Endometrial microvascular endothelial cells (primary cell): ENCODE data around the gene SH3GLB1. TPM values are rescaled to one million over a fixed set of nuclear protein-coding genes. Genes with fewer than 3 reads are reported as not detected.

Experiments used
- in situ Hi-C: cut with HindIII; loops from 2 replicates; pipeline ENCODE4 v1.10.0; 2017; ENCODE audit warnings: low sequenced_read_pairs, low pct_unique_long_range_greater_than_20kb; ENCODE audit errors: inconsistent ontology term
- total RNA-seq: library from RNA; depleted of rRNA; stranded (reverse); fragments of >200 nt; gene quantifications from one replicate; pipeline ENCODE4 v1.2.3, GENCODE V29; 2015; ENCODE audit errors: inconsistent ontology term

Gene SH3GLB1
- total RNA-seq, 1 donor from 2014 or later: 53.1 TPM

GRCh38 chr1:86714561-86715244 is 10.3 kb downstream of the SH3GLB1 start:
- in situ Hi-C loops: loop anchor here (25.0 kb wide), 1 partner anchor 327 kb away; the partner anchor contains the start of gene ODF2L

GRCh38 chr1:86718786-86719185 is 14.4 kb downstream of the SH3GLB1 start:
- in situ Hi-C loops: loop anchor here (25.0 kb wide), 1 partner anchor 331 kb away; the partner anchor contains the start of gene ODF2L

GRCh38 chr1:86731416-86731815 is 27.0 kb downstream of the SH3GLB1 start:
- in situ Hi-C loops: loop anchor here (25.0 kb wide), 1 partner anchor 181 kb away; the partner anchor contains the start of genes HS2ST1 and SELENOF

DNA sequence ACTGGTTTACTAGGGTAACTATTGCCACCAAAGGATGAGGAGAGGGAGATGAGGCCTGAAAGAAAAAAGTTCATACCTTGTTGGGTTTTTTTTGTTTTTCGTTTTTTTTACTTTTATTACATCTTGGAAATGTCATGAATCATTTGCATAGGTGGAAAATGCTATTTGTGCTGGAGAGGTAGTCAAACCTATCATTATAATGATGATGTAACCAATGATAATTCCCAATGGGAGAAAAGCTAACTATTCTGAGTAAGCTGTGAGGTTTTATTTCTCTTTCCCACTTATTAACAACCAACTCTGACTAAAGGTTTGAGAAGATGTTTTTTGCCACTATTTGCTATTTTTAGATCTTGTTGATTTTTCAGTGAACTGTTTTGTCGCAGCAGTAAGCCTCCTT is 29.0 kb downstream of the SH3GLB1 start:
- in situ Hi-C loops: loop anchor here (25.0 kb wide), 1 partner anchor 179 kb away; the partner anchor contains the start of genes HS2ST1 and SELENOF

- in situ Hi-C loops: loop anchor here (25.0 kb wide), 1 partner anchor 172 kb away; the partner anchor contains the start of genes HS2ST1 and SELENOF
Measured at GRCh38 chr1:86739648-86740509, 35.5 kb downstream of the SH3GLB1 start.

GRCh38 chr1:86741947-86742572 is 37.7 kb downstream of the SH3GLB1 start:
- in situ Hi-C loops: loop anchor here (25.0 kb wide), 1 partner anchor 170 kb away; the partner anchor contains the start of genes HS2ST1 and SELENOF

DNA sequence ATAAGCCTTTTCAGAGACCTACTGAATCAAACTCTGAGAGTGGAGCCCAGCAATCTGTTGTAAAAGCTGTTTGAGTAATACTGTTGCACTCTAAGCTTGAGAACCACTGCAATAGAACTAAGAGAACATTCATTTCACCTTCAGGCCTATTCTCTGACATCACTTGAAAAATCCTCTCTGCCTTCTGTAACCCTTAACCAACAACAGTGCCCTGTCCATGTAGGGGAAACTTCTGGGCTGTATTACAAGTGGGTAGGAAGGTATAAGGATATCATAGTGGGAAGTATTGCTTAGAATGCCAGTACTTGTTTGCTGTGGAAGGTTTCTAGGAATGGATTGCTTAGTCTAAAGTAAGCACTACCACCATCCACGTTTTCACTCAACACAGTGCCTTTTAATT is 42.9 kb downstream of the SH3GLB1 start:
- in situ Hi-C loops: loop anchor here (25.0 kb wide), 1 partner anchor 165 kb away; the partner anchor contains the start of genes HS2ST1 and SELENOF

- in situ Hi-C loops: loop anchor here (25.0 kb wide), 1 partner anchor 164 kb away; the partner anchor contains the start of genes HS2ST1 and SELENOF
Measured at GRCh38 chr1:86748622-86749373, 44.4 kb downstream of the SH3GLB1 start.

- in situ Hi-C loops: no loop called here
Measured at GRCh38 chr1:86750076-86750475, 45.7 kb downstream of the SH3GLB1 start.

DNA sequence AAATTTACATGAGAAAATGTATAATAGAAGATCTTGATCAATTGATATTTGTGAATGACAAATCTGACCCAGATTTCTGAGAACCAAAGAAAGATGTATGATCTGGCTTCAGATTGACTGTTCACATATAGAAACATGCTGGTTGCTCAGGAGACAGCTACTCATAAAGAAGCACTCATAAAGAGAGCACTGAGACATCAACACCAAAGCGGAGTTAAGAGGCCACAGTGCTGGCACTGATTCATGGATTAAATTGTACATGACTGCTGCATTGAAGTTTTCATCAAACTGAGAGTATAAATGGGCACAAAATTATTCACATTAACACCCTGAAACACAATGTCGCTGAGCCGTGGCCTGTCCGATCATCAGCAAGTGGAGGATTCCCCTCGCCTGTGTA is 46.2 kb downstream of the SH3GLB1 start:
- in situ Hi-C loops: no loop called here

DNA sequence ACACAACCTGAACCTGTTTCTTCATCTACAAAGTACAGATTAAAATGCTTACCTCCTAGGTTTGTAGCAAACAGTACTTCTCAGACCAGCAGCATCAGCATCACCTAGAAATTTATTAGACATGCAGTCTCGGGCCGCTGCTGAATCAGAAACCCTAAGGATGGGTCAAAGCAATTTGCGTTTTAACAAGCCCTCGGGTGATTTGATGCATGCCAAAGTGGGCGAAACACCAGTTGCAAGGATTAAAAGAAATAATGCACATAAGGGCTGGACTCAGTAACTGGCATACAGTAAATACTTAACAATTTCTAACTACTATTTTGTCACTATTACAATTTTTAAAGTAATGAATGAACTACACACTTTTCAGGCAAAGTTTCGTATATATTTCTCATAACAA is 47.5 kb downstream of the SH3GLB1 start:
- in situ Hi-C loops: no loop called here

GRCh38 chr1:86753700-86754099 is 49.3 kb downstream of the SH3GLB1 start:
- in situ Hi-C loops: no loop called here

DNA sequence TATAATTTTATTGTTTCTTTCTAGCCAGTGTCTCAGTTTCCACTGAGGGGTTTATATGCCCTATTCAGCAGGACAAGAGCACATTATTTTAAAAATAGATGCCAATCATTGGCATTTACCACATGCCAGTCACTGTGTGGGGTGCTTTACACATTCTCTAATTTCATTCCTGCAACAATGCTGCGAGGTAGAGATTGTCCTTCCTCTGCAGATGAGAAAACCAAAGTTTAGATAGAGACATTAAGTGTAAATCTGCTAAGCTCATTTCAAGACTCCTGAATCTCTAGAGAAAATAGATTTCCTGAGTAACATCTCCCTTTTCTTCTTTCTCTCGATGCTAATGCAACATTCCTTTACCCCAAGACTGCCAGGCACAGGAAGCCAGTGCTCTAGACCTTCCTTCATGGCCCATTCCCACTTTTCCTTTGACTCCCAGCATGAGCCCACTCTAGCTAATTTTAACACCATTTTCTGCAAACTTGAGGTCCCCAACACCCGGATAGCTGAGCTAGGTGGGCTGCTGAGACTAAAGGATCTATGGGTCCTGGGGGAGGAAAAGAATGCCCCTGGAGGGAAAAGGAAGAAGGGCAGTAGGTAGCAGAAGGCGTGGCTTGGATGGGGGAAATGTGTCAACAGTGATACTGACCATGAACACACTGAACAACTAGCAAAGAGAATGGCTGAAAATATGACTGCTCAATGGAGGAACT is 50.0 kb downstream of the SH3GLB1 start:
- in situ Hi-C loops: no loop called here

DNA sequence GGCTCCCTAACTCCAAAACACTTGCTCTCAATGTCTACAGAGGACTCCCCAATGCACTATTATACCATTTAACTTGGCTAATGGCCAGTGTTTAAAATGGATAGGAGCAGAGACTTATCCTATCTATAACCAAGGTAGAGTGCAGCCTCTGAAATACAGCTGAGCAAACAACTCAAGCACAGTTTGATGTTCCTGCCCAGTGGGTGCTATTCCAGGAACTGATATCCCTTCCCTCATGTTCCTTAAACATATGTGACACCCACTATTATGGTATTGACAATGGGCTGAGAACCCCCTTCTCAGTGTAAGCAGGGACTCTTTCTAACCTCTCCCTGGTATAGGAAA is 51.7 kb downstream of the SH3GLB1 start:
- in situ Hi-C loops: no loop called here

GRCh38 chr1:86757272-86757984 is 53.1 kb downstream of the SH3GLB1 start:
- in situ Hi-C loops: no loop called here

DNA sequence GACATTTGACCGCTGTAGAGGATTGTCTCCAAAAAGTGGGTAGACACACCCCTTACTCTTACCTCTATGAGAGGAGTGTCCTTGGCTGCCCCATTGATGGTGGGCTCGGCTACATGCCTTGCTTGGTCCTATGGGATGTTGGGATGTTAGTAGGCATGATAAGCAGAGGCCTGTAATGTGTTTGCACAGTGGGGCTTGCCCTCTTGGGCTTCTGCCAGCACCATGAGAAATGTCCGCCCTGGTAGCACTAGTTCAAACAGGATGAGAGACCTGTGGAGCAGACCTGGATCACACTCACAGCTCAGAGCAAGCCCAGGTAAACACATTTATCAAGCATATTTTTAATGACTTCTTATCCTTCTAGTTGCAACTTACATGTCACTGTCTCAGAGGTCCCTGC is 54.2 kb downstream of the SH3GLB1 start:
- in situ Hi-C loops: no loop called here

DNA sequence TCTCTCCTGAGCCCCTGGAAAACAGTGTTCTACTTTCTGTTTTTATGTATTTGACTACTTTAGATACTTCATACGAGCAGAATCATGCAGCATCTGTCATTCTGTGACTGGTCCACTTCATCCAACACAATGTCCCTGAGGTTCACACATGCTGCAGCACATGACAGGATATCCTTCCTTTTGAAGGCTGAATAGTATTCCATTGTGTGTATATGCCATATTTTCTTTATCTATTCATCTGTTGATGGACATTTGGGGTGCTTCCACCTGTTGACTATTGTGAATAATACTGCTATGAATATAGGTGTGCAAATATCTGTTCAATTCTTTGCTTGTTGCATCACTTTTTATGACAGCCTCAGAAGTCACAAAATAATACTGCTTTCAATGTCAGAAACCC is 55.8 kb downstream of the SH3GLB1 start:
- in situ Hi-C loops: no loop called here
